GM18508 (cell line): ENCODE results near the gene CCDC71L.

Experiments used
- ATAC-seq: cut with Tn5 transposase; IDR thresholded peaks from one replicate; pipeline ENCODE4 v1.9.1; 2021; ENCODE audit warnings: moderate number of reproducible peaks; ENCODE audit not compliant: insufficient read depth, unreplicated experiment

Gene CCDC71L

DNA sequence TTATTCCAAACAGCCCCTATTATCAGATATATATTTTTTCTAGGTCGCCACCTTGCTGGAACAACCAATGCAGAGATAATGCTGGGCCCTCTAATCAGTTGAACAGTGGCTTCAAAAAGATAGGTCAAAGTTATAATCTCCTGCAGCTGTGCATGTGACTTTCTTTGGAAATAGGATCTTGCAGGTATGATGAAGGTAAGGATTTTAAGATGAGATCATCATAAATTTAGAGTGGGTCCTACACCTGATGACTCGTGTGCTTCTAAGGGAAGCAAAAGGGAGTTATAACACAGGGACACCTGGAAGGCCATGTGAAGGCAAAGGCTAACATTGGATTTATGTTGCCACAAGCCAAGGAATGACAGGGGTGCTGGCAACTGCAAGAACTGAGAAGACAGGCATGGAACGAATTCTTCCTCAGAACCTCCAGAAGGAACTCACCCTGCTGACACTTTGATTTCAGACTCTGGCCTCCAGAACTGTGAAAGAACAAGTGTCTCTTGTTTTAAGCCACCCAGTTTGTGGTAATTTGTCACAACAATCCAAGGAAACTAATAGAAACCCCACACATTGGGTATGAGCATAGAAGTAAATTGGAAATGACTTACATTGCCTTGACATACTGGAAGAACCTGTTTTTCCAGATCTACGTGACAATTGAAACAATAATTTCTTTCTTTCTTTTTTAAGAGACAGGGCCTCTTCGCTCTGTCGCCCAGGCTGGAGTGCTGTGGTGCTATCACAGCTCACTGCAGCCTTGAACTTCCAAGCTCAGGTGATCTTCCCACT, 34.4 kb downstream of the CCDC71L start:
- ATAC-seq, result no peak

DNA sequence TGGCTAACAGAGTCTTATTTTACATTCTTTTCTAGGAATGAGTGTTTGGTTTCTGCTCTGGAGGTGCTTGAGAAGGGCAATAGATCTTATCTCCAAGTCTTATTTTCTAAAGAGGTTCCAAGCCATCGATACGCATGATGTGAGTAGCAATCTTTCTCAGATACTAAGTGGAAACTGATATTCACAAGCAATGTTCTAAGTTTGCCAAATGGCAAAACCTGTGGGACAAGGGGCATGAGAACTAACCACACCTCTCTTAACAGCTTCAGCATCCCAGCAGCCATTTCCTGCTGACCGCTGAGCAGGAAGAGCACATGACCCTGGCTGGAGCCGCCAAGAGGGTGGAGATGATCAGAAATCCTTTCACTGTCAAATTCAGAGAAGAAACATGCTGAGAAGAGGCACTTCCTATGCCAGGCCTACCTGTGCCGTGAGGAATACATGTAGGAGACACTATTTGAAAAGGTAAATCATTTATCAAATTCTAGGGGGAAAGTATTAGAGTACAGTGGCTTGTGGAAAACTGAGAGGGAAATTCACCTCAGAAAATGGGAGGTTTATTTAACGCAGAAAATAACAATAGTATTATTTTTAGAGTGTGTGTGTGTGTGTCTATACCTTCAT, 35.2 kb downstream of the CCDC71L start:
- ATAC-seq, result no peak

DNA sequence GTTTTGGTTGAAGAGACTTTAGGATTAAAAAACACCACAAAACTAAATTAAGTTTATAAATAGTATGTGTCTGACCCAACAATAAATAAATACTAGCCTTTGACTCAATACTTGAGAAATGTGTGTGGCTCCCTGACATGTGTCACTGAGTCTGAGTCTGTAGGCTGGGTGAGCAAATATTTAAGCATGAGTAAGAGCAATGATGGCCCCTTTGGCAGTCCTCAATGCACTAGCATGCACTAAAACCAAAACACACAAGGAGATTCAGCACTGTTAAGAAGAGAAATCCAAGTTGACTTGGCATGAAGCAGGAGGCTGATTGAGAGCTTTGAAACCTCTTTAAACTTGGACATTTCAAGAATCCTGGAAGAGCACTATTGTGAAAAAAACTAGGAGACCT, 37.1 kb downstream of the CCDC71L start:
- no peak for ATAC-seq

DNA sequence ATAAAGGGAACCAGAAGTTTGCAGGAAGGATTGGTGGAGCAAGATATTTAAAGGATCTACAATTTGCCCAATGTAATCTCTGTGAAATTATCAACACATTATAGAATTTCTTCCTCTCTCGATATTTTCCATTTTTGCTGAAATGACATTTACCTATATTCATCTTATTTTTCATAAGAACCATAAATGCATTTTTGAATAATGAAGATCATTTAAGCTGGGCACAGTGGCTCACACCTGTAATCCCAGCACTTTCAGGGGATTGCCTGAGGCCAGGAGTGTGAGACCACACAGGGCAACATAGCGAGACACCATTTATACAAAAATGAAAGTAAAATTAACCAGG, 37.7 kb downstream of the CCDC71L start:
- no peak for ATAC-seq

DNA sequence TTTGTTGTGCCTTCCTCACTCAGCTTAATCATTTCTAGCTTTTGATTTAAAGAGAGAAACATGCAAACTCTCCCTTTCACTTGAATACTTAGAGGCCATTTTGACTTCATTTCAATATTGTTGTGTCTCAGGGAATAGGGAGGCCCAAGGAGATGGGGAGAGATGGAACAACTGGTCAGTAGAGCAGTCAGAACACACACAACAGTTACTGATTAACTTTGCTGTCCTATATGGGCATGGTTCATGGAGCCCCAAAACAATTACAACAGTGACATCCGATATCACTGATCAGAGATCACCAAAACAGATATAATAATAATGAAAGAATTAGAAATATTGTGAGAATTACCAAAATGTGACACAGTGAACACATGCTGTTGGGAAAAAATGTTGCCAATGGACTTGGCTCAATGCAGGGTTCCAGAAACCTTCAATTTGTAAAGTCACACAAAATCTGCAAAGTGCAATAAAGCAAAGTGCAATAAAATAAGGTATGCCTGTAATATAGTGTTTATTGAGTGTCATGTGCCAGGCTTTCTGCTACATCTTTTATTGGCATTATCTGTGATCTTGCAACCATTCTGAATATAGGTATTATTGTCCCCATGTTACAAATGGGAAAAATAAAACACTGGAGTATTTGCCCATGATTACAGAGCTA, 38.2 kb downstream of the CCDC71L start:
- ATAC-seq, result no peak

DNA sequence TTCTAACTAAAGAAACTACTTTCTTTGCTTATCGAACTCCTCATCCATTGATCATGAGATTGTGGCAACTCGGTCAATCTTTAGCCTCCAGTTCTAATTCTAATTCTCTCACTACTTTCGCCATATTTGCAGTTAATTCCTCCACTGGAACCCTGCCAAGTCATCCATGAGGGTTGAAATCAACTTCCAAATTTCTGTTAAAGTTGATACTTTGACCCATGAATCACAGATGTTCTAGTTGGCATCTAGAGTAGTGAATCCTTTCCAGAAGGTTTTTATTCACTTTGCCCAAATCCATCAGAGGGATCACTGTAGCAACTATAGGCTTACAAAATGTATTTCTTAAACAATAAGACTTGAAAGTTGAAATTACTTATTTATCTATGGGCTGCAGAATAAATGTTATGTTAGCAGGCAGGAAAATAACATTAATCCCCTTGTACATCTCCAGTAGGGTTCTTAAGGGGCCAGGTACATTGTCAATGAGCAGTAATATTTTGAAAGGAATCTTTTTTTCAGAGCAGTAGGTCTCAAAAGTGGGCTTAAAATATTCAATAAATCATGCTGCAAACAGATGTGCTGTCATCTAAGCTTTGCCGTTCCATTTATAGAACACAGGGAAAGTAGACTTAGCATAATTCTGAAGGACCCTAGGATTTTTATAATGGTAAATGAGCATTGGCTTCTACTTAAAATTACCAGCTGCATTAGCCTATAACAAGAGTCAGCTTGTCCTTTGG, 39.4 kb downstream of the CCDC71L start:
- no peak for ATAC-seq

DNA sequence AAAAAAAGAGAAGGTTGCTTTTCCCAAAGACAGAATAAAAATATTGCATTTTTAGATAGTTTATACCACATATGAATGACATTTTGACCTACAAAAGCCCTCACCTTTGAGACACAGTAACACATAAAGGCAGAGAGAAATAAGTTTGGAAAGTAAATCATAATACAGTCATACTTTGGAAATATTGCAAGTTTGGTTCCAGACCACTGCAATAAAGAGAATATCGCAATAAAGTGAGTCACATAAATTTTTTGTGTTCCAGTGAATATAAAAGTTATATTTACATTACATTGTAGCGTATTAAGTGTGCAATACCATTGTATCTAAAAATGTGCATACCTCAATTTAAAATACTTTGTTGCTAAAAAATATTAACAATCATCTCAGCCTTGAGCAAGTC, 40.3 kb downstream of the CCDC71L start:
- ATAC-seq, result no peak

DNA sequence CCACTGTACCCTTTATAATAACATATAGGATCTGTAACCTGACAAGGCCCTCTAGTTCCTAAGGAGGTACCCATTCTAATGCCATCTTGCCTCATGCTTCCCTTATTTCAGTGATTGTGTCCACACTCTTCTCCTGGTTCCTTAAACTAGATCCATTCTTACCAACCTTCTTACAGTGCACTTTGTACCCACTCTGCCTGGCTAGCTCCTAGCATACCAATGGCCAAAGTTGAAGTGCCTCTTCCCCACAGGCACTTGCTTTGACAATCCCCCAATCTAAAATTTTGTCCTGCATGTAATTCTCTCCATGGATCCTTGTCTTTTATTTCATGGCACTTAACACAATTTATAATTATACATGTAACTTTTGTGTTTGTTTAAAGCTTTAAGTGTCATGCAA, 40.9 kb downstream of the CCDC71L start:
- ATAC-seq, result no peak

DNA sequence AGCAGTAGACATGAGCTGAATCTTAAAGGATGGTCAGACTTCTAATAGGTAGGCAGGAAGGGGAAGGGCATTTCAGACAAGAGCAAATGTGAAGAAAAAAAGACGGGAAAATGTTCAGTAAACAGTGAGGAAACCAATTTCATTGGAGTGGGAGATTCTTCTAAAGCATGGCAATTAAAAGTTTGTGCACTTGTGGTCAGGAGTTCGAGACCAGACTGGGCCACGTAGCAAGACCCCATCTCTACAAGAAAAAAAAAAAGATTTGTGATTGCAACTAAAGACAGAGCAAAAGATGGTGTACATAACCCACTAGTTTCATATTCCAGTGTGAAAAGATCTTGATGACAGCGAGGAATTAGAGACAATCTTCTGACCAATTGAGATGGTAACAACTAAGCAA, 41.7 kb downstream of the CCDC71L start:
- ATAC-seq, result no peak

DNA sequence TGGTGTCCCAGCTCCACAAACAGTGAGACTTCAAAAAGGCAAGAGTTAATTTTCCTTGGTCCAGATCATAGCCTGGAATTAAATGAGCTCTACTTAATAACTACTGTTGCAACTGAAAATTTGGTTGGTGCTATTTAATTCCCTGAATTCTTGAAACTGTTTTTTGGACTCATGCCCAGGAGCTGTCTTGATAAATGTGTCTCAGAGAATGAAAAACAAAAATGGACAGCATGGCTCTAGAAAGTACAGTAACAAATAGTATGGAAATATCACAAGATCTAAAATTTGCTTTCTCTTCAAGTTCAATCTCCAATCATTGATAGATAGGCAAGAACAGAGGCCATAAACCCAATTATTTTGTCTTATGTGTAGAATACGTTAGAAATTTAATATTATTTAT, 42.5 kb downstream of the CCDC71L start:
- ATAC-seq, result no peak

DNA sequence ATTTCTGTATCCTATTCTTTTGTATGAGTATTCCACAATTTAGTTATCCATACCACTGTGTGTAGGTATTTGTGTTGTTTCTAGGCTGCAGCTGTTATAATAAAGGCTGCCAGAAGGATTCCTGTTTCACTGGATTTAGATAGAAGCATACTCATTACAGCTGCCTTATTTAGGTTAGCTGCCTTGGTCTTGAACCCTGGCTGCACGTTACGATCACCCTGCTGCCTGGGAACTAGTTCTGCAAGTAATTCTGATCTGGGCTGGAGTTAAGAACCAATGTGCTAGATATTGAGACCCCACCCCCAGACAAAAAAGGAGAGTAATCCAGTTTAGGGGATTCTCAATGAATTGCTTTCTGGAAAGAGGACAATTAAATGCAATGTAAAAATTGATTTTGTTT, 43.1 kb downstream of the CCDC71L start:
- ATAC-seq, result no peak

DNA sequence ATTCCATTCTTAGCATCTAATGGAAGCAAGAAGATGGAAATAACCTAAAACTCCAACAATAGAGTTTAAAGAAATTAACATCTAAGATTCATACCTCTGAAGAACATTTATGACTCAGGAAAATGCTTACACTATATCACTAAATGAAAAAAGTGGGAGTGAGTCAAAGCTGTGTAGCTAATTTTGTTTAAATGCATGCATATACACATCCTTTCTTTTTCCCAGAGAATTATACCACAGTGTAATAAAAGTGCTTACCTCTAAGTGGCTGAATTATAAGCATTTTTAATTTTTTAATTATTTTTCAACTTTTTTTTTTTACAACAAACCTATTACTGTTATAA, 44.3 kb downstream of the CCDC71L start:
- no peak for ATAC-seq

DNA sequence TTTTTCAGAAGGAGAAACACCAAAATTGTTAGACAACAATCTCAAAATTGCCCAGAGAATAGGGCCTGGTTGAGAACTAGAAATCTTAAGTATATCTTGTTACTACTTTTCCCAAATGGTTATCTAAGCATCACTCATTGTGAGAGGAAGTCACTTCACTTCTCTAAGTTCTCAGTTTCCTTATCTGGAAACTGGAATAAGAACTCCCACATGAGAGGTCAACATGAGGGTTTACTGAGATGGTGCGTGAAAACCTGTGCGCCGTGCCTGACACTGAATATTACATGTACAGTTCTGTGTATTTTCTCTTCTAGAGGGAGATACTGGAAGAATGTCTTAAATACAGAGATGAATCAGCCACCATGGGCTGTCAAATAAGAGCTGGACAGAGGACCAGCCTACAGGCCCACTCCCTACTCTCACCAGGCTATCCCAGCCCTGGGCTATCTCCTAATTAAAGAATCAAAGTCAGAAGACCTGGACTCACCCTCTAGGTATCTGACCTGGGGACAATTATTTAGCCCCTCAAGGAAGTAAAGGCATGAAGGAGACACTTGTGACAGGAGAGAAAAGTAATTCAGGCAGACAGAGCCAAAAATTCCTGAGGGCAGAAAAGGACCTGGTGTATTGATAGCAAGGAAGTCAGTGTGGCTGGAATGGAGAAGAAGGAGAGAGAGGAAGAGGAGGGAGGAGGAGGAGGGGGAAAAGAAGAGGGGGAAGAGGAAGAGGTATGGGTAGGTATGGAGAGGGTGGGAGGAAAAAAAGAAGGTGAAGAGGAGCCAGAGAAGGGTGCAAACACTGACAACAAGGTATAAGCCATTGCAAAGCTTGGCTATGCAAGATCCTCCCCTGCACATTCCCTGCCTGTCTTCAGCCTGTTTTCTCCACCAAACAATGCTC, 44.9 kb downstream of the CCDC71L start:
- no peak for ATAC-seq

DNA sequence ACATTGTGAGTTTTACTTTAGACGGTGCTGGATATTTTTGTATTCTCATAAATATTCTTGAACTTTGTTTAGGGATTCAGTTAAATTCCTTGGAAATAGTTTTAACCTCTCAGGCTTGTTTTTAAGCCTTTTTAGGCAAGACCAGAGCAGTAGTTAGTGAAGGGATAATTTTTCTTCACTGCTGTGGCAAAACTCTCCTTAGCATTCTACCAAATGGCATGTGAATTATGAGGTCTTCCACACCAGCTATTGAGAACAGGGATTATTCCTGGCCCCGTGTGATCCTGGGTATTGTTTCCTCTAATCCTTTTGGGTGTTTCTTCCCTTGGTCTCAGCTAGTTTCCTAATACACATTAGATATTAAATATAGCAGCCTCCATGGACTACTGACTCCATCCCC, 46.2 kb downstream of the CCDC71L start:
- ATAC-seq, result no peak

DNA sequence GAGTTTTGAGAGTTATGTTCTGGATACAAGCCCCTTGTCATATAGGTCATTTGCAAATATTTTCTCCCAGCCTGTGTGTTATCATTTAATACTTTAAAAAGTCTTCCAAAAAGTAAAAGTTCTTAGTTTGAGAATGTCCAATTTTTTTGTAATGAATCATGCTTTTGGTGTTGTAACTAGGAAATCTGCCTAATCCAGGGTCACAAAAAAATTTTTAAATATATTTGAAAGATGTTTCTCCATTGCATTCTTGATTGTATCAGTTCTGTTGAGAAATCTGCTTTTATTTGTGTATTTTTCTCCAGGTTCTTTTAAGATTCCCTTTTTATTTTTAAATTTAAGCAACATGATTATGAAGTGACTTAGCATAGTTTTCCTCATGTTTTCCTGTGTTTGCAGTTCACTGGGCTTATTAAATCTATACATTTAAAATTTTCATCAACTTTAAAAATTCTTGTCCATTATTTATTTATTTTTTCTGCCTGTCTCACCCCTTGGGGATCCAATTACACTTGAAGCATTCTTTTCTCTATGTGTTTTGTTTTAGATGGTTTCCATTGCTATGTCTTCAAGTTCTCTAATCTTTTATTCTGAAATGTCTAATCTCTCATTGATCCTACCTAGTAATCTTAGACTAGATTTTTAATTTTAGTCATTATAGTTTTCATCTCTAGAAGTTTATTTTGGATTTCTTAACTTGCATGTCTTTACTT, 47.0 kb downstream of the CCDC71L start:
- ATAC-seq, result no peak

DNA sequence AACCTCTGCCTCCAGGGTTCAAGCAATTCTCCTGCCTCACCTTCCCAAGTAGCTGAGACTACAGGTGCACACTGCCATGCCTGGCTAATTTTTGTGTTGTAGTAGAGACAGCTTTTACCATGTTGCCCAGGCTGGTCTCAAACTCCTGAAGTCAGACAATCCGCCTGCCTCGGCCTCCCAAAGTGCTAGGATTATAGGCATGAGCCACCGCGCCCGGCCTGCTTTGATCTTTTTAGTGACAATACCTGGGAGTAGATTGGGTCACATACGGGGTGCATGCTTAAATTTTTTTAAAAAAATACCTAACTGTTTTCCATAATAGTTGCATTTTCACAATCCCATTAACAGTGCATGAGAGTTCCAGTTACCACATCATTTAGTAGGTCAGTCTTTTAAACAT, 47.7 kb downstream of the CCDC71L start:
- ATAC-seq, result no peak

DNA sequence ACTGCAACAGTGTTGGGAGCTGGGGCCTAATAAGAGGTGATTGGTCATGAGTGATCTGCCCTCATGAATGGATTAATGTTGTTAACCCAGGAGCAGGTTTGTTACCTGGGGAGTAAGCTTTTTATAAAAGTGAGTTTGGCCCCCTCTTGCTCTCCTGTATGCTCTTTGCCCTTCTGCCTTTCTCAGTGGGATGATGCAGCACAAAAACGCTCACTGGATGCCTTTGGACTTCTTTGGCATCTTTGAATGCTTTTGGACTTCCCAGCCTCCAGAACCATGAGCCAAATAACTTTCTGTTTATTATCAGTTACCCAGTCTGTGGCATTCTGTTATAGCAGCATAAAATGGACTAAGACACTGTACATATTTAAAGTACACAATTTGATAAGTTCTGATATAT, 48.5 kb downstream of the CCDC71L start:
- no peak for ATAC-seq

DNA sequence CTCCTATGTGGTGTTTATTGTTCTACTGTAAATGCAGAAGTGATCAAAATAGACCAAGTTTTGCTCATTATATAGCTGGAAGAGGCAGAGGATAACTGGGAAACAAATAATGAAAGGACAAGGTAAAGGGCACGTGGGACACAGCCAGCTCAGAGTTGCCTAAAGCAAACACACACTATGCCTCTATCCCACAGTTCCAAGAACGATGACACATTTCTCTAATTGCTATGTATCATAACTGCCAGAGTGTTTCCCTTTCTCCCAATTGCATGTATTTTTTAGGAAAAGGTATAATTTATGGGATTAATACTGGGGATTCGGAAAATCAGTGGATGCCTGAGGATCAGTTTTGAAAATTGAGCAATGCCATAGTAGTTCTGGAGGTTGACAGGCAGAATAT, 49.0 kb downstream of the CCDC71L start:
- ATAC-seq, result no peak

DNA sequence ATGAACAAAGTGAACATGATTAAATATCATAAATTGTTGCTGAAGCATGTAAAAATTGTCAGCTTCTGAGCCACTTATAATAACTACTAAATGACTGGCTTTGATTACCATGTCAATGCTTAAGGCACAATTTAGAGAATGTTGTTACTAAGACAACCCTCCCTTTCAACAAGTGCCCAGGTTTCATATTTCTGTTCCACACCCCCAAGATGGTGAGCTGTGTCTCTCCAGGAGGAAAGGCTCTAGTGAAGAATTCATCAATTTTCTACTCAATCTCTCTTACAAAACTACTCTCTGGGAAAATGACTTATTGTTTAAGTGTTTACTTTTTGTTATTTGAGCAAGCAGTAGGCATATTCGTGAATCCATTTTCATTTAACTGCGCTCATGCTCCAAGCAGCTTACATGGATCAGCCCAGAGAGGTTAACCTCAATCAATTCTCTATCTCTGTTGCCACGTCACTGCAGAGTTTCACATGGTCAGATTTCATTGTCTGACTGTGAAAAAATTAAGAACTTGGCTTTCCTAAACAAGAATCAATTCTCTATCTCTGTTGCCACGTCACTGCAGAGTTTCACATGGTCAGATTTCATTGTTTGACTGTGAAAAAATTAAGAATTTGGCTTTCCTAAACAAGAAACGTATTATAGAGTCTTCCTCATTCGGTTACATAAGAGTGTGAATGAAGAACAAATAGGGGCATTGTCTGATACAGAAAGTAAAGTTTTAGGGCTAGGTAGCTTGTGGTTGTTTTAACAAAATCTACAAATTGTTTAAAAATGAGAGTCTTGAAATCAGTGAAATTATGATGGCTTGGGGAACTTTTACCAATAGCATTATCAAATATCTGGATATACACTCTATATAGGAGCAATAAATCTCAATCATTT, 49.7 kb downstream of the CCDC71L start:
- no peak for ATAC-seq
